Measurements from ENCODE around the gene TEAD2.
"Not testable (repeated sequence)": the region's sequence is repeated elsewhere in the genome, so short reads cannot be mapped to it uniquely, and the experiment has no call there.

TEAD2 gene

GRCh38 chr19:49335071-49335783, 27.0 kb downstream of the TEAD2 start, which contains the start of gene CD37:
Gene CD37, plus strand, starts transcription at chr19:49335406. Its CDS starts 135 bp downstream, at chr19:49335541.
- peak; percentile 59 for DNase-seq (ENCODE audit: low read depth)
- H3K4me3 ChIP-seq (ENCODE audit: low read depth, low read length) = peak within 1 kb of the TSS; percentile 38
- TF ChIP-seq MYC (IDR thresholded peaks at IDR 0.05; ENCODE audit: low read depth, low read length) = 0 out of 2 replicates have a peak, but pooled peaks have one; percentile 18
- no peak for TF ChIP-seq CTCF (IDR thresholded peaks at IDR 0.05; ENCODE audit: low read depth, low read length)
- TF ChIP-seq MAX (IDR thresholded peaks at IDR 0.05; ENCODE audit: low read depth, low read length) = no peak
- peak; percentile 20 for TF ChIP-seq POLR2A (IDR thresholded peaks at IDR 0.05; ENCODE audit: extremely low read depth, insufficient read length)

DNA sequence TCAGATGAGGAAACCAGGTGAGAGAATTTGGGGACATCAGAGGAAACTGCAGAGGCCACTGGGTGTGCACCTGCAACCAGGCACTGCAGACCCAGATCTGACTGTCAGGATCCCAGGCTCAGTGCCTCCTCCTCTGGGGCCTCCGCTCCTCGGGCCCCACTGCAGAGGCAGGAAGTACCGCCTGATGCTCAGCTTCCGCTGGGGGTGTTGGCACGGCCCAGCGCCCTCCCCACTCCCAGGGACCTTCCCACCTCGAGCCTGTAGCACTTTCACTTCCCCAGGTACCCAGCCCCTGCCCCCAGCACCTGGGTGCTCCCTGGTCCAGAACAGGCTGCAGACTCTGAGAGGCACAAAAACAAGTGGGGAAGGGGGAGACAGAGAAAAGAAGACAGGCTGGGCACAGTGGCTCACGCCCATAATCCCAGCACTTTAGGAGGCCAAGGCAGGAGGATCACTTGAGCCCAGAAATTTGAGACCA, 28.4 kb downstream of the TEAD2 start:
- TF ChIP-seq POLR2A (IDR thresholded peaks at IDR 0.05; ENCODE audit: extremely low read depth, insufficient read length) (no peak), MYC (IDR thresholded peaks at IDR 0.05; ENCODE audit: low read depth, low read length) (no peak), MAX (IDR thresholded peaks at IDR 0.05; ENCODE audit: low read depth, low read length) (no peak), CTCF (IDR thresholded peaks at IDR 0.05; ENCODE audit: low read depth, low read length) (no peak)
- no peak for DNase-seq (ENCODE audit: low read depth)
- no peak overlapping the region for H3K4me3 ChIP-seq (ENCODE audit: low read depth, low read length)

DNA sequence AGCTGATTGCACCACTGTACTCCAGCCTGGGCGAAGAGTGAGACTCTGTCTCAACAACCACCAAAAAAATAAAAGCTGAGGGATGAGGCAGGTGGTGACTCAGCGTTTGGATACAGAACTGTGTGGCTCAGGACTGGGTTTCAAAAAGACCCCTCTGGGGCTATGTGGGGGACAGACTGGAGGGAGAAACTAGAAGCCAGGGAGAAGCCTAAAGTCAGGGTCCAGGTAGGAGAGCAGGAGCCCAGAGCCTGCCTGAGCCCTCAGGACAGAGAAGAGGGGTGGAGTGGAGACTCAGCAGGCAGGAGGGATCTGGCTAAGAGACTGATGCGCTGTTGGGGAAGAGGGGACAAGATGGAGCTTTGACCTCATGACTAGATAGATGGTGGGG, 28.8 kb downstream of the TEAD2 start:
- H3K4me3 ChIP-seq (ENCODE audit: low read depth, low read length) = no peak overlapping the region
- TF ChIP-seq POLR2A (IDR thresholded peaks at IDR 0.05; ENCODE audit: extremely low read depth, insufficient read length) (no peak), CTCF (IDR thresholded peaks at IDR 0.05; ENCODE audit: low read depth, low read length) (no peak), MYC (IDR thresholded peaks at IDR 0.05; ENCODE audit: low read depth, low read length) (no peak), MAX (IDR thresholded peaks at IDR 0.05; ENCODE audit: low read depth, low read length) (no peak)
- DNase-seq (ENCODE audit: low read depth) = peak; percentile 19

DNA sequence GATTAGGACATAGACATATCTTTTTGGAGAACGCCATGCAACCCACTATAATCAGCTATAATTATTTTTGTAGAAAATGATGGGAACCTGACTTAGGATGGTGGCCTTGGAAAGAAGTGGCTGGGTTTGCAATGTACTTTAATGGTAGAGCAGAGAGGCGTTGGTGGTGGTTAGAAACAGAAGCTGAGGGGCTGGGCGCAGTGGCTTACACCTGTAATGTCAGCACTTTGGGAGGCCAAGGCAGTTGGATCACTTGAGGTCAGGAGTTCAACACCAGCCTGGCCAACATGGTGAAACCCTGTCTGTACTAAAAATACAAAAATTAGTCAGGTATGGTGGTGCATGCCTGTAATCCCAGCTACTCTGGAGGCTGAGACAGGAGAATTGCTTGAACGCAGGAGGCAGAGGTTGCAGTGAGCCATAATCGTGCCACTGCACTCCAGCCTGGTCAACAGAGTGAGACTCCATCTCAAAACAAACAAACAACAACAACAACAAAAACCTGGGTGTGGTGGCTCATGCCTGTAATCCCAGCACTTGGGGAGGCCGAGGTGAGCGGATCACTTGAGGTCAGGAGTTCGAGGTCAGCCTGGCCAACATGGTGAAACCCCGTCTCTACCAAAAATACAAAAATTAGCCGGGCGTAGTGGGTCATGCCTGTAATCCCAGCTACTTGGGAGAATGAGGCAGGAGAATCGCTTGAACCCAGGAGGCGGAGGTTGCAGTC, 29.4 kb downstream of the TEAD2 start:
- H3K4me3 ChIP-seq (ENCODE audit: low read depth, low read length); DNase-seq (ENCODE audit: low read depth): not testable (repeated sequence)

GRCh38 chr19:49331616-49332055, 30.6 kb downstream of the TEAD2 start:
- DNase-seq (ENCODE audit: low read depth) = peak; percentile 66
- H3K4me3 ChIP-seq (ENCODE audit: low read depth, low read length) = no peak overlapping the region

DNA sequence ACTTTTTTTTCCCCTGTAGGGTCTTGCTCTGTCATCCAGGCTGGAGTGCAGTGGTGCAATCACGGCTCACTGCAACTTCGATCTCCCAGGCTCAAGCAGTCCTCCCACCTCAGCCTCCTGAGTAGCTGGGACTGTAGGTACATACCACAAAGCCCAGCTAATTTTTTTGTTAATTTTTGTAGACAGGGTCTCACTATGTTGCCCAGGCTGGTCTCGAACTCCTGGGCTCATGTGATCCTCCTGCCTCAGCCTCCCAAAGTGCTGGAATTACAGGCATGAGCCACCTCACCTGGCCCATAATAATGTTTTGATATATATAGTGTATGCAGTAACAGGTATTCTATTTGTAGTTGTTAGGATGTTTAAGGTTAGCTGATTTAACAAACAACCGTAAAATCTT, 31.0 kb downstream of the TEAD2 start:
- H3K4me3 ChIP-seq (ENCODE audit: low read depth, low read length); DNase-seq (ENCODE audit: low read depth): not testable (repeated sequence)

More at GRCh38 chr19:49331616-49332055, 30.6 kb downstream of the TEAD2 start:
- TF ChIP-seq CTCF (IDR thresholded peaks at IDR 0.05; ENCODE audit: low read depth, low read length) = no peak
- TF ChIP-seq POLR2A (IDR thresholded peaks at IDR 0.05; ENCODE audit: extremely low read depth, insufficient read length) = no peak
- no peak for TF ChIP-seq MYC (IDR thresholded peaks at IDR 0.05; ENCODE audit: low read depth, low read length)
- TF ChIP-seq MAX (IDR thresholded peaks at IDR 0.05; ENCODE audit: low read depth, low read length) = peak; percentile 95
